Astrocyte (in vitro differentiated cells and primary cell): Measurements from ENCODE around the gene VIP.

Source experiments
- EZH2 ChIP-seq: IDR thresholded peaks from 2 replicates; pipeline ENCODE4 v1.6.1; 2012; ENCODE audit warnings: mild to moderate bottlenecking, low read length, inconsistent platforms; ENCODE audit not compliant: insufficient read depth
- TF ChIP-seq, protein P1 (sequence below): IDR thresholded peaks from 2 replicates; pipeline ENCODE4 v1.5.1; 2011; ENCODE audit warnings: low read depth, mild to moderate bottlenecking, inconsistent platforms, low read length, moderate library complexity; ENCODE audit not compliant: insufficient read depth

DNA sequence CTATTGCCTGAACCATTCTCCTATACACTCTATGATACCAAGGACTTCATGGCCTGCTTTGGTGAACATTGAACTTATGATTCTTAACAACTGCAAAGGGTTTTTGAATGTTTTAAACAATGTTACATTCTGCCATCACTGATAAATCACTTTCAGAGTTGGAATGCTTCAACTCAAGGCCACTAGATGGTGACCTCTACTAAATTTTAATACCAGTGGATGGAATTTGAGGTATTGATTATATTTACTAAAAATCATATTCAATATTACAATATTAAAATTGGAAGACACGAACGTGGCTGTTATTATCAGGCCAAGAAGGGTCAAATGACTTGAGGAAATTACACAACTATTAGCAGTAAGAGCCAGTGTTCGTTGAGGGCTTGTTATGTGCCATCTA lies 34.3 kb upstream of the VIP start:
- no peak for TF ChIP-seq EZH2
- TF ChIP-seq, protein P1, sequence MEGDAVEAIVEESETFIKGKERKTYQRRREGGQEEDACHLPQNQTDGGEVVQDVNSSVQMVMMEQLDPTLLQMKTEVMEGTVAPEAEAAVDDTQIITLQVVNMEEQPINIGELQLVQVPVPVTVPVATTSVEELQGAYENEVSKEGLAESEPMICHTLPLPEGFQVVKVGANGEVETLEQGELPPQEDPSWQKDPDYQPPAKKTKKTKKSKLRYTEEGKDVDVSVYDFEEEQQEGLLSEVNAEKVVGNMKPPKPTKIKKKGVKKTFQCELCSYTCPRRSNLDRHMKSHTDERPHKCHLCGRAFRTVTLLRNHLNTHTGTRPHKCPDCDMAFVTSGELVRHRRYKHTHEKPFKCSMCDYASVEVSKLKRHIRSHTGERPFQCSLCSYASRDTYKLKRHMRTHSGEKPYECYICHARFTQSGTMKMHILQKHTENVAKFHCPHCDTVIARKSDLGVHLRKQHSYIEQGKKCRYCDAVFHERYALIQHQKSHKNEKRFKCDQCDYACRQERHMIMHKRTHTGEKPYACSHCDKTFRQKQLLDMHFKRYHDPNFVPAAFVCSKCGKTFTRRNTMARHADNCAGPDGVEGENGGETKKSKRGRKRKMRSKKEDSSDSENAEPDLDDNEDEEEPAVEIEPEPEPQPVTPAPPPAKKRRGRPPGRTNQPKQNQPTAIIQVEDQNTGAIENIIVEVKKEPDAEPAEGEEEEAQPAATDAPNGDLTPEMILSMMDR, result no peak
